ELR (cell line): ENCODE measurements around the gene PIEZO1.

Experiments used
- DNase-seq: peaks from one replicate; pipeline ENCODE4 v3.0.0-alpha.2; 2015; ENCODE audit warnings: low read depth

Gene PIEZO1

DNA sequence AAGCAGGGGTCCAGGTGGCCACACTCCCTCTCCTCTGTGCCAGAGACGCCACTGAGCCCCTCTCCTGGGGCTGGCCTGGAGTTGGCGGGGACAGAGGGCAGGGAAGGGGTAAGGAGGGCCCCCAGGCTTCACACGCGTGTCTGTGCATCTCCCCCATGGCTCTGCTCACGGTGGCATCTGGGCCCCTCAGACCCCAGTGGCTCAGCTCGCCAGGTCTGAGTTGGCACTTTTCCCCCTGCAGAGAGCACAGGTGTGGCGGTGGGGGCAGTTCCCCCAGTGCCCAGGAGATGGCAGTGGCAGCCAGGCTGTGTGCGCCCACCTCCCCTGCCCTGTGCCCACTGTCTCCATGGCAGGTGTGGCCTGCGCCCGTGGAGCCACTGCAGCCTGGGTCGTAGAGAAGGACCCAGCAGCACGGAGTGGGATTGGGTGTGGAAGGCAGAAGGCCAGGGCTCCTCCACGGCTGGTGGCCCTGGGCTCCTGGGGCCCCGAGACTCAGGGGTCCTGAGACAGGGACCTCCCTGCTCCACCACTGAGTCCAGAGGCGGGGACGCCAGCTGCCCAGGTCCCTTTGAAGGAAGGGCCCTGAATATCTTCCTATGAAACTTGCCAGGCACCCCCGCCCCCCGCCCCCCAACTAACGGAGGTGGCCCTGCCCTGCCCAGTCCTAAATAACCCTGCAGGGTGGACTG, 31.0 kb upstream of the PIEZO1 start:
- DNase-seq, result peak; percentile 52

DNA sequence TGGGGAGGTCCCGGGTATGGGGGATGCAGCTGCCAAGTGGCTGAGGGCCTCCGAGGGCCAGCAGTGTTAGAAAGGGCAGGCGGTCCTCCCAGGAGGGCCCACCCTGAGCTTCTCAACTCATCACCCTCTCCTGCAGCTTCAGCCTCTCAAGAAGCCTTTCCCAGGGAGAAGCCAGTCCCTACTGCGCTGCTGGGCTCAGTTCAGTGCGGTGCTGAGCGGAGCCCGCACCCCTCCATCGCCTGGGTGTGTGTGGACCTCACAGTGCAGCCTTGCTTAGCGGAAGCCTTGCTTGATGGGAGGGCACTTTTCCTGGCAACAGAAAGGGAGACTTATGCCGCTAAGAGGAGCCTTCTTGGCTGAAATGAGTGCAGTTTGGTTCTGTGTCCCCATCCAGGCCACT, 30.2 kb upstream of the PIEZO1 start:
- no peak for DNase-seq

DNA sequence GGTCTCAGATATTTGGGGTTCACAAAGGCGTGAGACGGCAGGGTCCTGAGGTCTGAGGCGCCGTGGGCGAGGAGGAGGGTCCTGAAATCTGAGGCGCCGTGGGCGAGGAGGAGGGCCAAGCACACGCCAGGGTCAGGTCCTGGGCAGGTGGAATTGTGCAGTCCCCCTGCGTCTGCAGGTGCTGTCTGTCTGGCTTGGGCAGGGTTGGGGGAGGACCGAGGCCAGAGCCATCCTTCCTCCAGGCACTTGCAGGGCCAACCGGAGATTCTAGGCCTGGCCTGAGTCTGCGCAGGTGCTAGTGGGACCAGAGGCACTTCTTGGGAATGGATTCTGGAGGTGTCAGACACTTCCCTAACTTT, 29.1 kb upstream of the PIEZO1 start:
- DNase-seq, result no peak

DNA sequence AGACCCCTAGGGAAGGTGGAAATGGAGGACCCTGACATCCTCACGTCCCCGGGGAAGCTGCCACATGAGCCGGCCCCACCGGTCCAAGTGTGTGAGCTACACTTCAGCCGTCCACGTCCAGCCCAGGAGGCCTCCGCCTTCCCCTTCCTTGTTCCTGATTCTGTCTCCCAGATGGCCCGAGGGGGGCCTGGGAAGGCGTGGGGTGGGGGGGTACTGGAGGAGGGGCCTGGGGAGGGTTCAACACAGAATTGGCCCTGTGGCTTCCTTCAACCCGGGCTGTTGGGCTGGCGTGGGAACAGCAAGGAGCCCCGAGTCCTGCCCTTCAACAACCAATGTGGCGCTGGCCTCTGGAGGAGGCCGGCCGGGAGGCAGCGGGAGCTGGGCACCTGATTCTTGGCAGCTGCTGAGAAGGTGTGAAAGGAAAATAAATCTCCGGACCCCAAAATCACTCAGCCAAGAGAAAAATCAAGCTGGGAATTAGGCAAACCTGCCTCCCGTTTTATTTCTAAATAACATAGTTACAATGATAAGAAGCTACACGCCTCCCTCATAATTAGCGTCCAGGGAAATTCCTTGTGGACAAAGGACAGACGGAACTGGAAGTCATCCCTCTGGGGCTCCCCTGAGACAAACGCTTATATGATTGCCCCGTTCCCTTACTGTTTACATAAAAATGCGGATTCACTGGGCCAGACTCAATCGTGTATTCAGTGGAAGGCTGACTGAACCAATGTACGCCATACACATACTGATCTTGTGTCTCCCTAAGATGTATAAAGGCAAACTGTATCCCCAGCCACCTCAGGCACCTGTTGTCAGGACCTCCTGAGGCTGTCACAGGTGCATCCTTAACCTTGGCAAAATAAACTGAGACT, 28.5 kb upstream of the PIEZO1 start:
- no peak for DNase-seq

DNA sequence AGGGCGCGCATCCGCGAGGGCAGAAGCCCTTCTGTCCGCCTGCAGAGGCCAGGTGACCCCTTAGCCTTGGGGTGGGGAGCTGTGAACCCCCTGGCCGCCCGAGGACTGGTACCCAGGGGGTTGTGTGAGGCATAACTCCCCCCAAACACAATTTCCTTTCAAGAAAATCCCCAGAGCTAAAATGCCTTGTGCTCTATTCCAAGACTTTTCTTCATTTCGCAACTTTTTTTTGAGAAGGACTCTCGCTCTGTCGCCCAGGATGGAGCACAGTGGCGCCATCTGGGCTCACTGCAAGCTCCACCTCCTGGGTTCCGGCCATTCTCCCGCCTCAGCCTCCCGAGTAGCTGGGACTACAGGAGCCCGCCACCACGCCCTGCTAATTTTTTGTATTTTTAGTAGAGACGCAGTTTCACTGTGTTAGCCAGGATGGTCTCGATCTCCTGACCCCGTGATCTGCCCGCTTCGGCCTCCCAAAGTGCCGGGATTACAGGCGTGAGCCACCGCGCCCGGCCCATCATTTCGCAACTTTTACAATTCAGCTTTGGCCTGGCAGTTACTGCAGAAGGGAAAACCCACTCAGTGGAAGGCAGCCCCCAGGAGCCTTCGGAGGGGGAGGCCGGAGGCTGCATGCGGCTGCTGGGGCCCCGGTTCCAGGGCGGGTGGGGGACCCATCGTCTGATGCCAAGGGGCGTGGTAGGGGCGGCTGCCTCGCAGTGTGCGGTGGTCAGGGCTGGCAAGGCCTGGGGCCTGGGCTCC, 27.7 kb upstream of the PIEZO1 start:
- peak; percentile 60 for DNase-seq

DNA sequence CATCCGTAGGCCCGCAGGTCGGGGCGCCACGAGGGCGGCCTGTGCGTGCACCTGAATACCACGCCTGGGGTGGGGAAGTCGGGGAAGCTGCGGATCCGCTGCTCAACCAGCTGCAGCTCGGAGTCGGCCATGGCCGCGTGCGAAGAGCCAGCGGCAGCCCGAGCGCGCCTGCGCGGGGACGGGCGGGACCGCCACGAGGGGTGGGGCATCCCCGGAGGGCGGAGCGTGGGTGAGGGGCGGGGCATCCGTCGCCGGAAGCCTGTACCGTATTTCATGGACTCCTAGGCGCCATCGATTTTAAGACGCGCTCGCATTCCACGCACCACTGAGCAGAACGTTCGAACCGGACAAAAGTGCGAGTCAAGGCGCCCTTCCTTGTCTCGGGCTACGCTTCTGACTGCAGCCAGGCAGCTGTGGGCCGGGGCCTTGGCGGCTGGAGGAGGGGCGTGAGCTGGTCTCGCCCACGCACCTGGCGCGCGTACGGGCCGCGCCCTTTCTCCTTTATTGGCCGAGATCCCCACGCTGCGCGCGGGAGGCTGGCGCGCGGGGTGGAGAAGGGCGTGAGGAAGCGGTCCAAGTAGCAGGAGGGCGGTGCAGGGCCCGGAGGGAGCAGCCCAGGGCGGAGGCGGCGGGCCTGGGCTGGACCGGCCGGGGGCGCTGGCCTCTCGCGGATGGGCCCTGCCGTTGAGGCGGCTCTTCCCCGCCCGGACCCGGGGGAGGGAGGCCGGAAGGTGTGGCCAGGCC, 26.9 kb upstream of the PIEZO1 start, which contains the start of gene APRT:
Gene APRT, minus strand, starts transcription at position 160 of the 744 bp plus-strand sequence. Its CDS starts 29 bp downstream, at position 131.
- peak; percentile 94 for DNase-seq

DNA sequence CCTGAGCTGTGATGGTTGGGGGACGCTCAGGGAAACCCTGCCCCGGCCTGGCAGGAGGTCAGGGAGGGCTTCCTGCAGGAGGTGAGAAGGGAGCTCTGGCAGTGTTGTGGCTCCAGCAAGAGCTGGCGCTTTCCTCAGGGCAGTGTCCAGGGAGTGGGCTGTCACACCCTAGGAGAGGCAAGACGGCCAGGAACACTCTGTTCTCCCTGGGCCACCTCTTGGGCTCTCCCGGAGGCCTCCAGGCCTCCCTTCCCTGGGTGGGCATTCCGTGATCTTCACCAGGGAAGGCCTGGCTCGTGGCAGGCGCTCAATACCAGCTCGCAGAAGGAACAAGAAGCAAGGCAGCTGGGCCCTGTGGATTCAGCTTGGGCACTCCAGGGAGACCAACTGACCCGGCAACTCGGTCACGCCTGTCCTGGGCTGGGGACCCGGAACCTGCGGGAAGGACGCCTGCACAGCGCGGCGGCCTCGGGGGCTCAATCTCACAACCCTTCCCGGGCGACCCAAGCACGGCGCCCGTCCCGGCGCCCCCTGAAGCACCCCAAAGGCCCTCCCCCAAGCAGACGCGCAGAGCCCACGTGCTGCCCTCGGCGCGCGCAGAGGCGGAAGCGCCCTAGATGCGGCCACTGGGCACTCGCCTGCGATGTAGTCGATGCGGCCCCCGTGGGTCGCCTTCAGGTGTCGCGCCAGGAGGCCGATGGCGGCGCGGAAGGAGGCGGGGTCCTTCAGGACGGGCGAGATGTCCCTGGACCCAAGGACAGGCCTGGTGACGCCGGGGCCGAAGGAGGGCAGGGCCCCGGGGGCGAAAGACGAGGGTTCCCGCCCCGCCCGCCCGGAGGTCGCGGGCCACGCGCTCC, 26.1 kb upstream of the PIEZO1 start:
- DNase-seq, result peak; percentile 87

DNA sequence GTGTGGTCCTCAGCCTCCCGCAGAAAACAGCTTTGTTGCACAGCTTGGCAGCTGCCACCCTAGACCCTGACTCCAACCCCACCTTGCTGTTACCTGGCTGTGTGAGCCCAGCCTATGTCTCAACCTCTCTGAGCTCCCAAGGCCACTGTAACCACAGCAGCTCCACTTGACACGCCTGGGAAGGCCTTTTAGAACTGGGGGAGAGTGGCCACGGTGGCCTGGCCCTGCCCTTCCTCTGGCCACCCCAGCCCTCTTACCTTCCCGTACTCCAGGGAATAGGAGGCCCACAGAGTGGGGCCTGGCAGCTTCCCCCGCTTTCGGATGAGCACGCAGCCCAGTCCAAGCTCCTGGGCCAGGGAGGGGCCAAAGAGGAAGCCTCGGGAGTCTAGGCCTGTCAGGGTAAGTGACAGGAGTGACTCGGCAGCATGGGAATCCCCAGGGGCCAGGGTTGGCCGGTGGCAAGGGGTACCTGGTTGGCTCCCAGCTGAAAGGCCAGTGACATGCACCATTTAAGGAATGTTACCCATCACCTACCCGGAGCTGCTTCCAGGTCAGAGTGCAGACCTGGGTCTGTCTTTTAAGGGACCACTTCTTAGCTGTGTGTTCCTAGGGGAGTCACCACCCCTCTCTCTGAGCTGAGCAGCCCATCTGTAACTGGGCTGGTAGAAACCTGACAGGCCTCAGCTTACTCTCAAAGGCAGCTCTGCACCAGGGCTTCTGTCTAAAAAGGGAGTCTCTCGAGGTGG, 25.3 kb upstream of the PIEZO1 start:
- DNase-seq, result peak; percentile 62

DNA sequence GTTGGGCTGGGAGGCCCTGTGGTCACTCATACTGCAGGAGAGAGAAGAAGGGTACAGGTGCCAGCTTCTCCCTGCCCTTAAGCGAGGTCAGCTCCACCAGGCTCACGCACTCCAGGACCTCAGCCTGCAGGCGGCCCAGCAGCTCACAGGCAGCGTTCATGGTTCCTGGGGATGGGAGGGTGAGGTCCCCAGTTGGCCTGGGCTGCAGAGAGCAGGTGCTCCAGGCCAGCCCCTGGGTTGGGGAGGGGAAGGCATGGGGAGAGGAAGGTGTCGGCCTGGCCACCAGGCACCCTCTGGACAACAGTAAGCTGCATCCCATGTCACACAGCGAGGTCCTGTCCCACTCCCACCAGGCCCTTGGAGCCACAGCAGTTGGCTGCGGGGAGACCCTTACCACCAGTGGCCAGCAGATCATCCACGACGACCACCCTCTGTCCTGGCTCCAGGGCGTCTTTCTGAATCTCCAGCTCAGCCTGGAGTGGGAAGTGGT, 24.7 kb upstream of the PIEZO1 start:
- DNase-seq, result no peak

DNA sequence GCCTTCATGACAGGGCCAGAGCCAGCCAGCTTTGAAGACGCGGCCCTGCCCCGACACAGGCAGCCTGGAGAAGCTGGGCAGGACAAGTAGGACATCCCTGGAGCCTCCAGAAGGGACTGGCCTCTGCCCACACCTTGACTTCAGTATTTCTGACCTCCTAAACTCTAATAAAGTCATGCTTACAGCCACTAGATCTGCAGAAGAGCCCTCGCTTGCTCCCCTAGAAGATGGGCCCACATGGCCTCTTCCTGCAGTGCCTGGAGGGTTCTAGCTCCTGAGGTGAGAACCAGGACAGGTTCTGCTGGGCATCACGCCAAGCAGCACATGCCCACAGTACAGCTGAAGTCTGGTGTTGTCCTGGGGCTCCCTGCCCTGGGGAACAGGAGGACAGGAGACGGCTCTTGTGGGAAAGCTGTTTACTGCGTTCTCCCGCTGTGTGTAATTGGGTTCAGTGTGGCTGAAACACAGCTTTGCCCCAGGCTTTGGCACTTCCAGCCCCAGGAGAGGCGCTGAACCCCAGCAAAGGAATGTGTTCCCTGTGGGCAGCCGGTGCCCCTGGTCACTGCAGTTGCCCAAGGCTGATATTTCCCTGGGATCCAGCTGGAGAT, 24.2 kb upstream of the PIEZO1 start:
- DNase-seq, result peak; percentile 41

DNA sequence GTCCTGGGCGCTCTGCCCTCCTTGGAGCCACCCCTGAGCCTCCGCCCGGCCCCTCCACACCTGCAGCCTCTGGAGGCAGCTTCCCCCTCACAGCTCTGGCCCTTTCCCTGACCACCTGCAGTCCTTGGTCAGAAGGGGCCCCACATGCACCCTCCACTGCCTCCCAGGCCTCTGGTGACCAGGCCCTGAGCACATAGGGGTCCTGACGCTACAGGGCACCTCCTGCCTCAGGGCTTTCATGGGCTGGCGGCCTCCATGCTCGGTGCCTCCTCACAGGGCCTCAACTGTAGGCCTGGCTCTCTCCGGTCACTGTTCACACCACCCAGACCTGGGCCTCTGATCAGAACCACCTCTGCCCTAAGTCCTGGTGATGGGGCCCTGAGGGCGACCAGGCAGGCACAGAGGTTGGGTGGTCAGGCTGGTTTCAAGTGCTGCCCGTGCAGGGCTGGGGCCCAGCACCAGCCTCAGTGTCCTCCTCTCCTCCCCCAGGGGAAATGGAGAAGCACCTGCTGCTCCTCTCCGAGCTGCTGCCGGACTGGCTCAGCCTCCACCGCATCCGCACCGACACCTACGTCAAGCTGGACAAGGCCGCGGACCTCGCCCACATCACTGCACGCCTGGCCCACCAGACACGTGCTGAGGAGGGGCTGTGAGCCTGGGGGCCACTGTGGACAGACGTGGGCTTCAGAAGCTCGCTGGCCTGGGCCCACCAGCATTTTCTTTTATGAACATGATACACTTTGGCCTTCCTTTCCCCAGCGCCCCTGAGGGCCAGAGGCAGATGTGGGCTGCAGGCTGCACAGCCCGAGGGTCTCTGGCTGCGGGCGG, 22.8 kb upstream of the PIEZO1 start:
- no peak for DNase-seq

DNA sequence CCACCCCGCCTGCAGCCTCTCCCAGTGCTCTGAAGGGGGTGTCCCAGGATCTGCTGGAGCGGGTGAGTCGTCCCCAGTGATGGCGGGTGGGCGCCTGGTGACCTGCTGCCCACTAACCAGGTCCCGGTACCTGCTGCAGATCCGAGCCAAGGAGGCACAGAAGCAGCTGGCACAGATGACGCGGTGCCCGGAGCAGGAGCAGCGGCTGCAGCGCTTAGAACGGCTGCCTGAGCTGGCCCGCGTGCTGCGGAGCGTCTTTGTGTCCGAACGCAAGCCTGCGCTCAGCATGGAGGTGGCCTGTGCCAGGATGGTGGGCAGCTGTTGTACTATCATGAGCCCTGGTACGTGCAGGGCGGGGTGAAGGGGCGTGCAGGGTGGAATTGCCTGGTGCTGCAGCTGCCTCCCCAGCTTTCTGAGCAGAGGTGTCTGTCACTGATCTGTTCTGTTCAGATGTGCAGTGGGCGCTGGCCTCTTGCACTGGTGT, 22.2 kb upstream of the PIEZO1 start:
- no peak for DNase-seq

DNA sequence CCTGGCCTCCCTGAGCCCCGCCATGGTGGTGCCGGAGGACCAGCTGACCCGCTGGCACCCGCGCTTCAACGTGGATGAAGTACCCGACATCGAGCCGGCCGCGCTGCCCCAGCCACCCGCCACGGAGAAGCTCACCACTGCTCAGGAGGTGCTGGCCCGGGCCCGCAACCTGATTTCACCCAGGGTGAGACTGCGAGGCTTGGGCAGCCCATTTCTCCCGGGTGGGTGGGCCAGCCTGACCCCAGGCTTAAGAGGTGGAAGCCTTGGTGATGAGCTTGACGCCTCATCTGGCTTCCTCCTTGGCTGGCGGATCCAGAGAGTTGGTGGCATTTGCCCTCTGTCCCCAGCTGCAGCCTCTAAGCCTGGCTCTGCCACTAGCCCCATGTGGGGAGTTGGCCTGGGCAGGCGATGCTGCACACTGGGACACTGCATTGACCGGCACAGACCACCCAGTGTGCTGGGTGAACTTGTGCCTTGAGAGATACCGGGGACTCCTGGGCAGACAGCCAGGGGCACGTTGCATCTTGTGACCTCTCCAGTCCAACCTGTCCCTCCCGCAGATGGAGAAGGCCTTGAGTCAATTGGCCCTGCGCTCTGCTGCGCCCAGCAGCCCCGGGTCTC, 21.6 kb upstream of the PIEZO1 start:
- no peak for DNase-seq

DNA sequence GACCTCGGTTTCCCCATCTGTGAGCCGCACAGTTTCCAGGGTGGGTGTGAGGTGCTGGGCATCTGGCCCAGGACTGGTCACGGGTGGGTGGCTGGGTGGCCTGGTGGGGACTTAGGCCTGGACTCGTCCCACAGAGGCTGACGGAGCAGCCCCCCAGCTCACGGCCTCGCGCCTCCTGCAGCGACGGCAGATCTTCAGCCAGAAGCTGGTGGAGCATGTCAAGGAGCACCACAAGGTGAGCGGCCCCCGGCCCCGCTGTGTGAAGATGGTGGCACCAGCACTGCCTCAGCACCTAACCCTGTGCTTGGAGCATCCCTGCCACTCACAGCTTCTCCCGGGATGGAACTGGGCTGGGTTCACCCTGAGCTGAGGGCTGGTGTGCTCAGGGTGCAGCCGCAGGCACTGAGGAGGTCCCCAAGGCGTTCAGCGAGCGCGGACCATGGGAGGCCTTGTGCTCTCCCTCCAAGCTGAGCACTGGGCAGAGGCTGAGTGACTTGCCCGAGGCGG, 20.9 kb upstream of the PIEZO1 start:
- no peak for DNase-seq

DNA sequence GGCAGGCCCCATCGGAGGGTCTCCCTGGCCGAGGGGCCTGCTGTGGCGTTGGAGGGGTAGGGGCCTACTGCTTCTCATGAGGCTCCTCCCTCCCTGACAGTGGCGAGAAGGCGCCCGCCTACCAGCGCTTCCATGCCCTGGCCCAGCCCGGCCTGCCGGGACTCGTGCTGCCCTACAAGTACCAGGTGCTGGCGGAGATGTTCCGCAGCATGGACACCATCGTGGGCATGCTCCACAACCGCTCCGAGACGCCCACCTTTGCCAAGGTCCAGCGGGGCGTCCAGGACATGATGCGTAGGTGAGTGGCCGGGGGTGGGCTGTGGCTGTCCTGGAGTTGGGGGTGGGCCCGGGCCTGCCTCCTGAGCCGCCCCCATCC, 20.3 kb upstream of the PIEZO1 start:
- DNase-seq, result no peak

DNA sequence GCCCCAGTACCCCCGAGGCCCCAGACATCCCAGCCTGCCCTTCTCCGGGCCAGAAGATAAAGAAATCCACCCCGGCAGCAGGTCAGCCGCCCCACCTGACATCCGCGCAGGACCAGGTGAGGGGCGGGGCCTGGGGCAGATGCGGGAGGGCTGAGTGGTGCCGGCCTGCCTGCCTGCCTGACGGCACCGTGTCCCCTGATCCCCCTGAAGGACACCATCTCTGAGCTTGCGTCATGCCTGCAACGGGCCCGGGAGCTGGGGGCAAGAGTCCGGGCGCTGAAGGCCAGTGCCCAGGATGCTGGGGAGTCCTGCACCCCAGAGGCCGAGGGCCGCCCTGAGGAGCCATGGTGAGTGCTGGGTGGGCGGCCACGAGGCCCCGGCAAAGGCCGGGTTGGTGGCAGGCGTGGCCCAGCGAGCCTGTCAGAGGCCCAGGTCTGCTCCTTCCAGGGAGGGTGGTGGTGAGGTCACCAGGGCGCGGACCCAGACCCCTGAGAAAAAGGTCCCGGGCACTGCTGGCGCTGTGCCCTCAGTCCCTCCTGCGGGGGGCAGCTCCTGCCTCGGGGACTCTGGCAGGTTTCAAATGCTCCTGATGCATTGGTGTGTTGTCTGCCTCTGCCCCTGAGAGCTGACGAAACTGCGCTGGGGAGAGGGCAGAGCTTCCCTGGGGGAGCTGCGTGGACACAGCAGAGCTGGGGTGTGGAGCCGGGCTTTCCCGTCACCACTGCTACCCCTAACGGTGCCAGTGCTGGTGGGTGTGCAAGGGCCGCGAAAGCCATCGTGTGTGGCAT, 19.7 kb upstream of the PIEZO1 start:
- DNase-seq, result peak; percentile 42

DNA sequence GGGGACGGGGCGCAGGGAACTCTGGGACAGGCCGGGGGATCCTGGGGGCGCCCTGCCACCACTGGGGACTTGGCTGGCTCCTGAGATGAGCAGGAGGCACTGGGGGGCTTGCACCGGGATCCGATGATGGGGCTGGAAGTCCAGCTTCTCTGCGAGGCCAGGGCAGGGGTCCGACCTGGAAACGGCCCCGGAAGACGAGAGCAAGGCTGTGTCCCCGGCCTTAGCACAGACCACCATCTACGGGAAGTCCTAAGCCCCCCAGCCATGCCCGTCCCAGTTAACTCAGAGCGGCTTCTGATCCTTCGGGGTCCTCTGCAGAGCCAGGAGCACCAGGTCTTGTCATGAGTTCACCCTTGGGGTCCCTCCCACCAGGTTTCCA, 19.1 kb upstream of the PIEZO1 start:
- DNase-seq, result no peak
